IMR-90 (cell line): Measurements from ENCODE around the gene UQCRC1. TPM values are rescaled to one million over a fixed set of nuclear protein-coding genes. Genes with fewer than 3 reads are reported as not detected.

Experiments used
- ATAC-seq: fragments of 200-7000 bp; cut with Tn5 transposase; 2 replicates; pipeline ENCODE4 v1.9.1; 2020; ENCODE audit warnings: low read depth, mild to moderate bottlenecking, moderate library complexity
- BruUV-seq: library from RNA; stranded (reverse); fragments of 400-500 nt; replicated peaks from 2 replicates; lab custom pipeline; 2021; lab: Mats Ljungman, UMichigan
- CTCF ChIA-PET: fragments of 300-600 bp; formaldehyde crosslinking; extraction: SDS; loops from one replicate; lab custom pipeline; 2021; ENCODE audit warnings: antibody characterized with exemption; lab: Yijun Ruan, JAX
- POLR2A ChIA-PET: fragments of 300-600 bp; sonication (Branson Sonifier 250); formaldehyde crosslinking; loops from one replicate; lab custom pipeline; 2022; ENCODE audit warnings: antibody characterized with exemption; ENCODE audit not compliant: unreplicated experiment; lab: Charles Lee
- DNase-seq: peaks from one replicate; pipeline ENCODE4 v3.0.0; 2013
- H2AFZ ChIP-seq: replicated peaks from 2 replicates; pipeline ENCODE3; 2013; ENCODE audit warnings: low read length, mild to moderate bottlenecking; ENCODE audit not compliant: poor library complexity
- H2AK5ac ChIP-seq: 2 replicates; pipeline ENCODE4 v1.6.1; 2013; ENCODE audit warnings: low read depth, low read length, inconsistent platforms
- H2AK9ac ChIP-seq: replicated peaks from 2 replicates; pipeline ENCODE3; 2013; ENCODE audit warnings: mild to moderate bottlenecking, low read depth, low read length, moderate library complexity; ENCODE audit not compliant: poor library complexity
- H2BK120ac ChIP-seq: 2 replicates; pipeline ENCODE4 v1.6.1; 2013; ENCODE audit warnings: low read depth, low read length, inconsistent platforms
- H2BK15ac ChIP-seq: 3 replicates; pipeline ENCODE4 v1.6.1; 2013; ENCODE audit warnings: low read depth, low read length, inconsistent platforms
- H2BK20ac ChIP-seq: 2 replicates; pipeline ENCODE4 v1.6.1; 2013; ENCODE audit warnings: low read depth, mild to moderate bottlenecking, inconsistent platforms, low read length, moderate library complexity
- H2BK5ac ChIP-seq: 2 replicates; pipeline ENCODE4 v1.6.1; 2013; ENCODE audit warnings: mild to moderate bottlenecking, low read depth, low read length, inconsistent platforms; ENCODE audit not compliant: poor library complexity, severe bottlenecking
- H3K14ac ChIP-seq: replicated peaks from 2 replicates; pipeline ENCODE4 v1.6.1; 2013; ENCODE audit warnings: low read depth, low read length, inconsistent platforms
- H3K18ac ChIP-seq: 2 replicates; pipeline ENCODE4 v1.6.1; 2013; ENCODE audit warnings: low read depth, low read length, control low read depth
- H3K23ac ChIP-seq: 2 replicates; pipeline ENCODE4 v1.6.1; 2013; ENCODE audit warnings: low read depth, low read length, inconsistent platforms
- H3K27ac ChIP-seq: 2 replicates; pipeline ENCODE4 v1.5.1; 2013; ENCODE audit warnings: mild to moderate bottlenecking, control low read depth, low read length; ENCODE audit not compliant: insufficient read depth
- H3K27me3 ChIP-seq: 2 replicates; pipeline ENCODE4 v1.6.1; 2013; ENCODE audit warnings: low read length; ENCODE audit not compliant: control insufficient read depth, insufficient read depth
- H3K36me3 ChIP-seq: 2 replicates; pipeline ENCODE4 v1.6.1; 2013; ENCODE audit warnings: low read length, mixed read lengths; ENCODE audit not compliant: control insufficient read depth, insufficient read depth
- H3K4ac ChIP-seq: 2 replicates; pipeline ENCODE4 v1.6.1; 2013; ENCODE audit warnings: low read depth, low read length, inconsistent platforms
- H3K4me1 ChIP-seq: 2 replicates; pipeline ENCODE4 v1.6.1; 2013; ENCODE audit warnings: low read length, mixed read lengths; ENCODE audit not compliant: control insufficient read depth, insufficient read depth
- H3K4me2 ChIP-seq: 2 replicates; pipeline ENCODE4 v1.6.1; 2013; ENCODE audit warnings: low read depth, mild to moderate bottlenecking, control low read depth, low read length, moderate library complexity
- H3K4me3 ChIP-seq: 2 replicates; pipeline ENCODE4 v1.5.1; 2013; ENCODE audit warnings: low read depth, mild to moderate bottlenecking, control low read depth, low read length, moderate library complexity; ENCODE audit not compliant: insufficient read depth
- H3K56ac ChIP-seq: 2 replicates; pipeline ENCODE4 v1.6.1; 2013; ENCODE audit warnings: low read length, inconsistent platforms; ENCODE audit not compliant: insufficient read depth; ENCODE audit errors: extremely low read depth
- H3K79me1 ChIP-seq, 2 experiments: 2 replicates each; pipeline ENCODE4 v1.6.1; 2013; ENCODE audit warnings: low read length in 2 of 2, inconsistent platforms in 1 of 2, low read depth in 1 of 2
- H3K9ac ChIP-seq: 2 replicates; pipeline ENCODE4 v1.6.1; 2013; ENCODE audit warnings: low read depth, low read length, control low read depth
- H3K9me1 ChIP-seq: 2 replicates; pipeline ENCODE4 v1.6.1; 2013; ENCODE audit warnings: low read length, inconsistent platforms; ENCODE audit not compliant: insufficient read depth
- H3K9me3 ChIP-seq: 2 replicates; pipeline ENCODE4 v1.6.1; 2013; ENCODE audit warnings: low read length; ENCODE audit not compliant: control insufficient read depth, insufficient read depth
- H4K20me1 ChIP-seq: 2 replicates; pipeline ENCODE4 v1.6.1; 2013; ENCODE audit warnings: low read length, inconsistent platforms; ENCODE audit not compliant: insufficient read depth
- H4K5ac ChIP-seq: 2 replicates; pipeline ENCODE4 v1.6.1; 2013; ENCODE audit warnings: mild to moderate bottlenecking, low read depth, low read length, control low read depth
- H4K8ac ChIP-seq, 2 experiments: 2 replicates each; pipeline ENCODE4 v1.6.1; 2013; ENCODE audit warnings: low read depth in 2 of 2, low read length in 2 of 2, control low read depth in 1 of 2, inconsistent platforms in 1 of 2
- H4K91ac ChIP-seq: 2 replicates; pipeline ENCODE4 v1.6.1; 2013; ENCODE audit warnings: low read depth, low read length, inconsistent platforms; ENCODE audit not compliant: insufficient read depth
- CEBPB ChIP-seq: IDR thresholded peaks from 2 replicates; pipeline ENCODE4 v1.6.1; 2012; ENCODE audit warnings: low read depth, low read length, improper control_type of control experiment
- MAZ ChIP-seq: IDR thresholded peaks from 2 replicates; pipeline ENCODE4 v1.6.1; 2012; ENCODE audit warnings: low read depth, mild to moderate bottlenecking, low read length, improper control_type of control experiment, moderate library complexity, borderline replicate concordance
- RAD21 ChIP-seq: IDR thresholded peaks from 2 replicates; pipeline ENCODE4 v1.6.1; 2012; ENCODE audit warnings: low read length, improper control_type of control experiment
- RCOR1 ChIP-seq: IDR thresholded peaks from 2 replicates; pipeline ENCODE4 v1.6.1; 2012; ENCODE audit warnings: mild to moderate bottlenecking, low read length, improper control_type of control experiment; ENCODE audit not compliant: insufficient replicate concordance
- RFX5 ChIP-seq: IDR thresholded peaks from 2 replicates; pipeline ENCODE4 v1.8.0; 2012; ENCODE audit warnings: low read depth, mild to moderate bottlenecking, low read length, moderate library complexity
- SMC3 ChIP-seq: fragments of 150-350 bp; IDR thresholded peaks from 2 replicates; pipeline ENCODE4 v1.6.1; 2016; ENCODE audit warnings: low read depth, mild to moderate bottlenecking, antibody characterized with exemption, low read length, moderate library complexity
- WGBS, 2 experiments: methylation state at CpG; one replicate each; pipeline versions ENCODE4 v1.1.5 to v1.1.7; 2013; ENCODE audit warnings: missing lambda C conversion rate in 2 of 2; ENCODE audit not compliant: insufficient read length in 1 of 2; ENCODE audit errors: extremely low coverage in 2 of 2; 5-methylcytosine and 5-hydroxymethylcytosine counted together
- dilution Hi-C: fragments of 300-500 bp; cut with HindIII; formaldehyde crosslinking; loops from one replicate; pipeline ENCODE4 v1.14.3; 2018; ENCODE audit warnings: low sequenced_read_pairs; ENCODE audit not compliant: unreplicated experiment
- in situ Hi-C: fragments of 300-500 bp; cut with MboI; formaldehyde crosslinking; loops from 3 replicates; pipeline ENCODE4 v1.14.3; 2019; ENCODE audit warnings: low sequenced_read_pairs, inconsistent platforms, mixed read lengths
- intact Hi-C: fragments of 100-400 bp; cut with micrococcal nuclease; formaldehyde crosslinking; loops from 2 replicates; pipeline ENCODE4 v1.10.0; 2022
- polyA plus RNA-seq, 3 experiments: library from polyadenylated mRNA; depleted of rRNA; stranded (reverse); fragments of >200 nt; gene quantifications; 2 replicates each; pipeline ENCODE4 v1.2.3, GENCODE V29; 2012; ENCODE audit warnings: low replicate concordance in 1 of 3
- total RNA-seq: library from RNA; depleted of rRNA; stranded (reverse); fragments of >200 nt; gene quantifications from 2 replicates; pipeline ENCODE4 v1.2.3, GENCODE V29; 2012
- TF ChIP-seq, protein P1 (sequence below): fragments of 150-350 bp; IDR thresholded peaks from 2 replicates; pipeline ENCODE4 v1.6.1; 2017; ENCODE audit warnings: mild to moderate bottlenecking, antibody characterized with exemption, low read length, low read depth

UQCRC1 gene
- total and polyA plus RNA-seq, 2 of the 4 experiments (the other 2 are of a cell fraction) = 474 to 1,365 TPM

- ATAC-seq = no peak
- dilution Hi-C loops = no loop called here
Measured at GRCh38 chr3:48567090-48567489, 42.4 kb downstream of the UQCRC1 start.

More at GRCh38 chr3:48567090-48567489, 42.4 kb downstream of the UQCRC1 start:
- H2BK120ac ChIP-seq = peak overlapping the region; percentile 39; the same call in 1 of the 2 replicates
- ChIA-PET POLR2A (no interaction called here), CTCF (no interaction called here)
- peaks cover 24% of the 10 kb centered on the region for H3K9me1 ChIP-seq
- H3K27me3 ChIP-seq = no peaks in the 10 kb centered on the region
- peaks cover 0 to 32% of the 10 kb centered on the region in 2 experiments; a peak in 2 of 4 replicates for H3K79me1 ChIP-seq
- no peak overlapping the region for H3K4me3 ChIP-seq
- no peak overlapping the region for H3K4ac ChIP-seq
- H4K8ac ChIP-seq = no peak overlapping the region
- peaks cover 19% of the 10 kb centered on the region for H3K4me1 ChIP-seq
- no peak overlapping the region for H2AK9ac ChIP-seq
- H2BK15ac ChIP-seq = no peak overlapping the region
- H4K91ac ChIP-seq = peak overlapping the region; percentile 32
- TF ChIP-seq CEBPB (no peak), MAZ (no peak), RCOR1 (no peak), RAD21 (no peak), RFX5 (no peak), SMC3 (no peak)
- TF ChIP-seq, protein P1, sequence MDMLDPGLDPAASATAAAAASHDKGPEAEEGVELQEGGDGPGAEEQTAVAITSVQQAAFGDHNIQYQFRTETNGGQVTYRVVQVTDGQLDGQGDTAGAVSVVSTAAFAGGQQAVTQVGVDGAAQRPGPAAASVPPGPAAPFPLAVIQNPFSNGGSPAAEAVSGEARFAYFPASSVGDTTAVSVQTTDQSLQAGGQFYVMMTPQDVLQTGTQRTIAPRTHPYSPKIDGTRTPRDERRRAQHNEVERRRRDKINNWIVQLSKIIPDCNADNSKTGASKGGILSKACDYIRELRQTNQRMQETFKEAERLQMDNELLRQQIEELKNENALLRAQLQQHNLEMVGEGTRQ = no peak
- H2AFZ ChIP-seq = no peak overlapping the region
- peak overlapping the region; percentile 82; the same call in 1 of the 2 replicates for H2AK5ac ChIP-seq
- no peak overlapping the region; the same call in 1 of the 2 replicates for H3K14ac ChIP-seq
- H2BK20ac ChIP-seq = no peak overlapping the region
- BruUV-seq = no TSS peak
- H3K9me3 ChIP-seq = no peaks in the 10 kb centered on the region
- no peak overlapping the region for H3K23ac ChIP-seq
- WGBS, 2 experiments = 89% methylated on average over 5 of the region's 5 CpGs; no CpG with 5 or more reads in 1 of the 2 experiments
- no peak overlapping the region; the same call in 1 of the 2 replicates for H3K27ac ChIP-seq
- no peaks in the 10 kb centered on the region; the same call in 1 of the 2 replicates for H4K20me1 ChIP-seq
- H4K5ac ChIP-seq = no peak overlapping the region
- peak overlapping the region; percentile 89 for H2BK5ac ChIP-seq
- H3K4me2 ChIP-seq = no peak overlapping the region
- no peak overlapping the region for H3K18ac ChIP-seq
- peaks cover 58% of the 10 kb centered on the region for H3K36me3 ChIP-seq
- H3K56ac ChIP-seq = no peak overlapping the region
- H3K9ac ChIP-seq = no peak overlapping the region
- in situ Hi-C loops (no loop called here), intact Hi-C loops (no loop called here)
- no peak for DNase-seq
